LHCN-M2 (cell line): ENCODE results near the gene AKNA. TPM values are rescaled to one million over a fixed set of nuclear protein-coding genes. Genes with fewer than 3 reads are reported as not detected.

Experiments
- DNase-seq: peaks from one replicate; pipeline ENCODE4 v3.0.0-alpha.2; 2012; ENCODE audit warnings: low read depth
- total RNA-seq: library from RNA; depleted of rRNA; stranded (reverse); fragments of >200 nt; gene quantifications from 2 replicates; pipeline ENCODE4 v1.2.3, GENCODE V29; 2014

Gene AKNA
- total RNA-seq, 1 experiment from 2014 or later: 3.7 TPM

- no peak for DNase-seq
Observed at GRCh38 chr9:114303977-114304376, 83.8 kb downstream of the AKNA start.

- DNase-seq: no peak
Observed at GRCh38 chr9:114303571-114303970, 84.2 kb downstream of the AKNA start.

GRCh38 chr9:114302727-114303126 lies 85.1 kb downstream of the AKNA start:
- no peak for DNase-seq

- DNase-seq: no peak
Observed at GRCh38 chr9:114301798-114302565, 85.8 kb downstream of the AKNA start.

GRCh38 chr9:114300846-114301797 lies 86.7 kb downstream of the AKNA start:
- DNase-seq: no peak

GRCh38 chr9:114300153-114300845 lies 87.5 kb downstream of the AKNA start:
- no peak for DNase-seq

- DNase-seq: no peak
Observed at GRCh38 chr9:114299286-114300152, 88.3 kb downstream of the AKNA start.

GRCh38 chr9:114296338-114296737 lies 91.4 kb downstream of the AKNA start:
- no peak for DNase-seq

- no peak for DNase-seq
Observed at GRCh38 chr9:114294664-114295063, 93.1 kb downstream of the AKNA start.

- DNase-seq: no peak
Observed at GRCh38 chr9:114291886-114292590, 95.7 kb downstream of the AKNA start.

- peak; percentile 56 for DNase-seq
Observed at GRCh38 chr9:114291064-114291474, 96.7 kb downstream of the AKNA start.

- no peak for DNase-seq
Observed at GRCh38 chr9:114290561-114290986, 97.2 kb downstream of the AKNA start.

- DNase-seq: no peak
Observed at GRCh38 chr9:114289571-114290481, 98.0 kb downstream of the AKNA start.

GRCh38 chr9:114289106-114289505 lies 98.7 kb downstream of the AKNA start:
- no peak for DNase-seq

- DNase-seq: no peak
Observed at GRCh38 chr9:114288193-114289091, 99.3 kb downstream of the AKNA start.

- DNase-seq: no peak
Observed at GRCh38 chr9:114287763-114288192, 100.0 kb downstream of the AKNA start.

GRCh38 chr9:114287001-114287762 lies 100.6 kb downstream of the AKNA start:
- no peak for DNase-seq
